Activated T-helper 1 cell treated with anti-CD3 and anti-CD28 coated beads, Interleukin-12 subunit alpha, Interleukin-12 subunit beta, Interleukin-2, Interleukin-4 antibody, amounts not matched to agents 30 ng/mL and 10 ng/mL and 1 ng/mL, durations not matched to agents 14 hours and 24 hours and 36 hours (primary cell): ENCODE measurements around the gene VEGFB. TPM values are rescaled to one million over a fixed set of nuclear protein-coding genes. Genes with fewer than 3 reads are reported as not detected.

Experiments
- DNase-seq: peaks from one replicate; pipeline ENCODE4 v3.0.0; 2021; ENCODE audit warnings: low spot score
- H3K27ac Mint-ChIP-seq: one replicate; pipeline ENCODE4 v1.8.0; 2021; ENCODE audit warnings: mild to moderate bottlenecking, mixed read lengths
- H3K27me3 Mint-ChIP-seq: one replicate; pipeline ENCODE4 v1.8.0; 2022; ENCODE audit warnings: mild to moderate bottlenecking, moderate library complexity, mixed read lengths; ENCODE audit not compliant: insufficient read depth
- H3K36me3 Mint-ChIP-seq: one replicate; pipeline ENCODE4 v1.8.0; 2021; ENCODE audit warnings: low read depth, mixed read lengths
- H3K4me1 Mint-ChIP-seq: one replicate; pipeline ENCODE4 v1.8.0; 2021; ENCODE audit warnings: low read depth, mixed read lengths
- H3K4me3 Mint-ChIP-seq: one replicate; pipeline ENCODE4 v1.8.0; 2021; ENCODE audit warnings: mild to moderate bottlenecking, moderate library complexity, mixed read lengths
- H3K9me3 Mint-ChIP-seq: one replicate; pipeline ENCODE4 v1.8.0; 2021; ENCODE audit warnings: mixed read lengths
- intact Hi-C: fragments of 100-400 bp; cut with micrococcal nuclease; formaldehyde crosslinking; loops from one replicate; pipeline ENCODE4 v1.15.1; 2024
- total RNA-seq: library from RNA; stranded (reverse); gene quantifications from 2 replicates; pipeline ENCODE4 v1.2.3, GENCODE V29; 2022

Gene VEGFB
- total RNA-seq, 1 donor from 2014 or later, result 60.2 TPM

GRCh38 chr11:64204464-64204989, 29.9 kb upstream of the VEGFB start:
- intact Hi-C loops, result loop anchor here (1.0 kb wide), 2 partner anchors 42 to 100 kb away; partner anchors contain the start of gene PPP1R14B
- H3K9me3 Mint-ChIP-seq, result no peaks in the 10 kb centered on the region
- H3K27me3 Mint-ChIP-seq, result no peaks in the 10 kb centered on the region
- H3K4me1 Mint-ChIP-seq, result peaks cover 39% of the 10 kb centered on the region
- H3K27ac Mint-ChIP-seq, result peak overlapping the region; percentile 70
- peak; percentile 61 for DNase-seq
- H3K36me3 Mint-ChIP-seq, result peaks cover 57% of the 10 kb centered on the region
- peak overlapping the region; percentile 78 for H3K4me3 Mint-ChIP-seq

DNA sequence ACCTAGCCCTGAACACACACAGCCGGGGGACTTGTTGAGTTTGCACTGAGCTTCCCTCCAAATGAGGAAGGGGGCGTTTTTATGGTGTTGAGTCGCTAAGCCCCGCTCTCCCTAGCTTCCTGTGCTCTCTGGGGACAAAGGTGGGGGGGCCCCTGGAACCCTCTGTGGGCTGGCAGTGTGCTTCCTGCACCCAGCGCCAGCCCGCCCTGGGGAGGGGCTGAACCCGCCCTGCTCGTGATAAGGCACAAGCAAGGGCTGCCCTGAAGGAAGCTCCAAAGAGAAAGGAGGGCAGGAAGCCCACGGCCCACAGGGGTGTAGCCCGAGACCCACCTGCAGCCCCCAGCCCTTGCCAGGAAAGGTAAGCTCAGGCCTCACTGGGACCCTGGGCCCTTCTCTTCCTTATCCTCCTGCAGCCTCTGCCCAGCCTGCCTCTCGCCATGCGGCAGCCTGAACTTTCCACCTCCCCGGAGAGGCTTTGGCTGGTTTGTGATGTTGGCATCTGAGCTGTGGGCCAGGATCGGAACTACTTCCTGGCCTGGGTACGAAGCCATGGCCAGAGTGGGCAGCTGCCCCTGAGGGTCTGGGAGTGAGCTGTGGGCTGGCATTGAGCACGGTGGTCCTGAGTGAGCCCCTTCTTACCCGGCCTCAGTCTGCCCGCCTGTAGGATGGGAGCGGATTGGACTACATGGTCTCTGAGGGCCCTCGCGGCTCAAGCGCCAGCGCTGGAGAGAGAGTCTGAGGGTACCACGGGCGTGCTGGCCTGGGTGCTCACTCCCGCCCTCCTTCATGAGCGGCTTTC, 27.7 kb upstream of the VEGFB start, which contains the start of gene FERMT3:
TSS of gene FERMT3 (plus strand) at position 265 of the 799 bp plus-strand sequence. CDS start 644 bp downstream, outside the sequence.
- peak within 1 kb of the TSS; percentile 89 for H3K4me3 Mint-ChIP-seq
- H3K4me1 Mint-ChIP-seq, result peaks cover 34% of the 10 kb centered on the region
- no peaks in the 10 kb centered on the region for H3K9me3 Mint-ChIP-seq
- H3K27ac Mint-ChIP-seq, result peak within 1 kb of the TSS; percentile 95
- intact Hi-C loops, result loop anchor here (1.0 to 2.0 kb wide), 6 partner anchors 20 to 111 kb away; partner anchors contain the start of genes DNAJC4, FKBP2, NUDT22 and TRMT112
- H3K27me3 Mint-ChIP-seq, result no peaks in the 10 kb centered on the region
- DNase-seq, result peak; percentile 72
- H3K36me3 Mint-ChIP-seq, result peaks cover 54% of the 10 kb centered on the region

GRCh38 chr11:64207256-64208085, 26.9 kb upstream of the VEGFB start:
- peaks cover 33% of the 10 kb centered on the region for H3K4me1 Mint-ChIP-seq
- peaks cover 56% of the 10 kb centered on the region for H3K36me3 Mint-ChIP-seq
- no peaks in the 10 kb centered on the region for H3K9me3 Mint-ChIP-seq
- intact Hi-C loops, result loop anchor here (1.0 to 2.0 kb wide), 5 partner anchors 19 to 110 kb away; partner anchors contain the start of genes DNAJC4, FKBP2, NUDT22 and TRMT112
- peak overlapping the region; percentile 95 for H3K27ac Mint-ChIP-seq
- DNase-seq, result peak; percentile 71
- H3K4me3 Mint-ChIP-seq, result peak overlapping the region; percentile 89
- no peaks in the 10 kb centered on the region for H3K27me3 Mint-ChIP-seq

DNA sequence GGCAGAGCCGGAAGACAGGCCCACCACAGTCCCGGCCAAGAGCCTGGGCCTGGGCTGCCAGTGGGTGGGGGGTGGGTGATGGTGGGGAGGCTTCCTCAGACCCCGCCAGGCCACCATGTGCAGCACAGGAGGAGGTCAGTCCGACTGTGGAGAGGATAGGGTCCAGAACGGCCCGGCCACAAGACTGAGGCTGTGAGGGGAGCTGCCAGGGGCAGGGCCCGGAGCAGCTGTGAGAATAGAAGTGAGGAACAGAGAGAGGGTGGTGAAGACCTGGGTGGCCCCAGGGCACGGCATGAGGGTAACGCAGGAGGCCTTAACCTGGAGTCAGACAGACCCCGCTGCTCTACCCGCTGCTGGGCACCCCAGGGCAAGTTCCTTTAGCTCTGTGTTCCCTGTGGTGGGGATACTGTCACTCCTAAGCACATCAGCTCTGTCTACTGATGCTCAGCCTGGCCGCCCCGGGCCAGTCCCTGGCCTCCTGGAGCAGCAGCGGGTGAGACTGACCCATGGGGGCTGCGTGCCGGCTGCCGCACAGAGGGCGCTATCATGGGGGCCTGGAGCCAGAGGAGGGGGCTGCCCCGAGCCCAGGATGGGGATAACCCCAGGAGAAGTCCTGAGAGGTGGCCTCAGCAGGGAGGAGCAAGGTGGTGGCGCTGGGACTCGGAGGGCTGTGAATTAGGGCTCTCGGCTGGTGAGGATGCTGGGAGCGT, 26.1 kb upstream of the VEGFB start:
- Mint-ChIP-seq H3K9me3 (no peaks in the 10 kb centered on the region), H3K36me3 (peaks cover 57% of the 10 kb centered on the region), H3K4me3 (peak overlapping the region; percentile 89), H3K27ac (peak overlapping the region; percentile 95), H3K27me3 (no peaks in the 10 kb centered on the region), H3K4me1 (peaks cover 33% of the 10 kb centered on the region)
- intact Hi-C loops, result no loop called here
- DNase-seq, result no peak

GRCh38 chr11:64208796-64209562, 25.4 kb upstream of the VEGFB start:
- no peaks in the 10 kb centered on the region for H3K27me3 Mint-ChIP-seq
- peaks cover 30% of the 10 kb centered on the region for H3K4me1 Mint-ChIP-seq
- intact Hi-C loops, result no loop called here
- H3K9me3 Mint-ChIP-seq, result no peaks in the 10 kb centered on the region
- no peak for DNase-seq
- peak overlapping the region; percentile 95 for H3K27ac Mint-ChIP-seq
- H3K36me3 Mint-ChIP-seq, result peaks cover 53% of the 10 kb centered on the region
- peak overlapping the region; percentile 58 for H3K4me3 Mint-ChIP-seq

- DNase-seq, result no peak
- H3K27ac Mint-ChIP-seq, result no peak overlapping the region
- no peaks in the 10 kb centered on the region for H3K27me3 Mint-ChIP-seq
- no peaks in the 10 kb centered on the region for H3K9me3 Mint-ChIP-seq
- peaks cover 50% of the 10 kb centered on the region for H3K36me3 Mint-ChIP-seq
- intact Hi-C loops, result no loop called here
- peaks cover 26% of the 10 kb centered on the region for H3K4me1 Mint-ChIP-seq
- H3K4me3 Mint-ChIP-seq, result peak overlapping the region; percentile 30
Observed at GRCh38 chr11:64209563-64209843, 24.9 kb upstream of the VEGFB start.

GRCh38 chr11:64210301-64211020, 23.9 kb upstream of the VEGFB start:
- Mint-ChIP-seq H3K4me3 (no peak overlapping the region), H3K36me3 (peaks cover 53% of the 10 kb centered on the region), H3K27ac (no peak overlapping the region), H3K27me3 (no peaks in the 10 kb centered on the region), H3K4me1 (peaks cover 29% of the 10 kb centered on the region), H3K9me3 (no peaks in the 10 kb centered on the region)
- intact Hi-C loops, result no loop called here
- no peak for DNase-seq

GRCh38 chr11:64211181-64211872, 23.1 kb upstream of the VEGFB start:
- Mint-ChIP-seq H3K36me3 (peaks cover 49% of the 10 kb centered on the region), H3K4me1 (peaks cover 22% of the 10 kb centered on the region), H3K27ac (no peak overlapping the region), H3K4me3 (no peak overlapping the region), H3K9me3 (no peaks in the 10 kb centered on the region), H3K27me3 (no peaks in the 10 kb centered on the region)
- intact Hi-C loops, result no loop called here
- DNase-seq, result no peak

DNA sequence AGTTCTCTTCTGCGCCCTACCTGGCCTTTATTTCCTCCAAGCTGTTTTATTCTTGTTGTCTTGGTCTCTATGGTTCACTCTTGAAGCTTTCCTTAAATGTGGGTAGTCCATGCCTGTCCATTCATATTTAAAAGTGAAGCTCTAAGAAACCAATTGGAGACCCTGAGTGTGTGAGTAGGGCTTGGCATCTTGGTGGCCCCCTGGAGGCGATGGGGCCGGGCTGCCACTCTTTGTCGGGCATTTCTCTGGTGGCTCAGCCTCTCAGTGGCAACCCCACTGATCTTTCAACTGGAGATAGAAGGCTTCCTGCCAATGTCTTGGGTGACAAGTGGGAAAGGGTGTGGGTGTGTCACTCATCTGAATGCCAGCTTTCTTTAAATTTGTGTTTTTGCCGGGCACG, 17.5 kb upstream of the VEGFB start:
- H3K36me3 Mint-ChIP-seq, result peaks cover 34% of the 10 kb centered on the region
- H3K9me3 Mint-ChIP-seq, result no peaks in the 10 kb centered on the region
- intact Hi-C loops, result no loop called here
- H3K4me3 Mint-ChIP-seq, result no peak overlapping the region
- no peak for DNase-seq
- H3K27ac Mint-ChIP-seq, result peak overlapping the region; percentile 23
- H3K4me1 Mint-ChIP-seq, result peaks cover 13% of the 10 kb centered on the region
- no peaks in the 10 kb centered on the region for H3K27me3 Mint-ChIP-seq

- no peaks in the 10 kb centered on the region for H3K27me3 Mint-ChIP-seq
- intact Hi-C loops, result no loop called here
- H3K27ac Mint-ChIP-seq, result peak overlapping the region; percentile 50
- DNase-seq, result no peak
- H3K9me3 Mint-ChIP-seq, result no peaks in the 10 kb centered on the region
- H3K4me1 Mint-ChIP-seq, result peaks cover 10% of the 10 kb centered on the region
- H3K4me3 Mint-ChIP-seq, result no peak overlapping the region
- H3K36me3 Mint-ChIP-seq, result peaks cover 28% of the 10 kb centered on the region
Observed at GRCh38 chr11:64218628-64219353, 15.6 kb upstream of the VEGFB start.

GRCh38 chr11:64219354-64219684, 15.1 kb upstream of the VEGFB start:
- Mint-ChIP-seq H3K4me1 (peaks cover 7% of the 10 kb centered on the region), H3K4me3 (no peak overlapping the region), H3K36me3 (peaks cover 26% of the 10 kb centered on the region), H3K27ac (no peak overlapping the region), H3K27me3 (no peaks in the 10 kb centered on the region), H3K9me3 (no peaks in the 10 kb centered on the region)
- no peak for DNase-seq
- intact Hi-C loops, result no loop called here
